ENCODE results near the gene GALNT6.
A peak's percentile ranks its signal among the peaks of the same experiment; 100 is the strongest.
"Not testable (repeated sequence)": the region's sequence is repeated elsewhere in the genome, so short reads cannot be mapped to it uniquely, and the experiment has no call there.

Gene GALNT6

DNA sequence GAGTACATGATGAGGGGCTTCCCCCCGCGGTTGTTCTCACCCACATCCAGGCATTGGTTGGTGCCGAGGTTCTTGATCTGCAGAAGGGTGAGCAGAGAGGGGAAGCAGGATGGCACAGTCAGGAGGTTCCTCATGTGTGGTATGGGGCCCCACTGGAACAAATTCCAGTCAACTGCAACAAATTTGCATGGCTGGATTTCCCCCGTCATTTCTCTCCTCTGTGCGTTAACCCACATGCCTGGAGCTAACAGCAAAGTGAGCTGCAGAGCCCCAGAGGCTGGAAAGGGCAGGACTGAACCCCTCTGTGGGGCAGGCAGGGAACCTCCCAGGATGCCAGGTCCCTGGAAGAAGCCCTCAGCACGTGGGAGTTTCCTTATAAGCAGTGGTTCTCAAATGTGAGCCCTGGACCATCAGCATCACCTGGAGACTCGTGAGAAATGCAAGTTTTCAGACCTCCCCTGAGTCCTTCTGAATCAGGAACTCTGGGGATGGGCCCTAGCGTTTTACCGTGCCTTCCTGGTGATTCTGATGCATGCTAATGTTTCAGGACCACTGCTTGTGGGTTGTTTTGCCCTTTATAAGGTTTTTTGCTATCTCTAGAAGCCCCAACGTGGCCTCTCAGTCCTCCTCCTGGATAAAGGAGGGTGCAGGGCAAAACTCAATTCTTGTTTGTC lies 33.7 kb downstream of the GALNT6 start:
- DNase-seq = no peak

DNA sequence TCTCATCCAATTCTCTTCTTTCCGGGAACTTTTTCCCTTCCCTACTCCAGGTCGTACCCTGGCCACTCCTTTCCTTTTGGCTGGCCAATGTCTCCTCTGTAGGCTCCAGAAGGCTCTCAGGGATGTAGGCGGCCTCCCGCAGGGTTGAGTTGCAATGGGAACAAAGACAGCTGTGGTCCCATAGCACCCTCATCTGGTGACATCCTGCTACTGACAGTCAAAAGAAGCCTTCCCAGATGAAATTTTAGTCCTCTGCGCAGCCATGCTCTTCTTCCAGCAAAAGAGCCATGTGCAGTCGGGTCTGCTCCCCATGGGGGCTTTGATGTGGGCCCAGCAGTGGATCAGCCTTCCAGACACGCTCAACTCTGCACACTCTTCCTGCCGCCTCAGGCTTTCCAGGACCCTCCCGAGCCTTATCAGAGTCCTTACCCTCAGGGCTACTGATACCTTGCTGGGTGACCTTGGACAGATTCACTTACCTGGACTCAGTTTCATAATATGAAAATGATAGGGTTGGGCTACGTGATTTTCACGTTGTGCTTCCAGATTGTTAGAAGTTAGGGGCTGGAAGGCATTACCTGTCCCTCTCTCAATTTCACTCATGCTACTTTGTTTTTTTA lies 39.2 kb downstream of the GALNT6 start:
- DNase-seq = no peak

DNA sequence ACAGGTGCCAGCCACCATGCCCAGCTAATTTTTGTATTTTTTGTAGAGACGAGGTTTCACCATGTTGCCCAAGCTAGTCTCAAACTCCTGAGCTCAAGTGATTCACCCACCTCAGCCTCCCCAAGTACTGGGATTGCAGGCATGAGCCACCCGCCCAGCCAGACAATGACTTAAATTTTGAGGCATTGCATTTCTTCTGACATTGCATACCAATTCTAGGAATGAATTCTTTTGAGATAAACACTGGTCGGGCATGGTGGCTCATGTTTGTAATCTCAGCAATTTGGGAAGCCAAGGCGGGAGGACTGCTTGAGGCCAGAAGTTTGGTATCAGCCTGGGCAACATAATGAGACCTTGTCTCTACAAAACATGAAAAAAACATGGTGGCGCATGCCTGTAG lies 42.2 kb downstream of the GALNT6 start:
- no peak for DNase-seq

DNA sequence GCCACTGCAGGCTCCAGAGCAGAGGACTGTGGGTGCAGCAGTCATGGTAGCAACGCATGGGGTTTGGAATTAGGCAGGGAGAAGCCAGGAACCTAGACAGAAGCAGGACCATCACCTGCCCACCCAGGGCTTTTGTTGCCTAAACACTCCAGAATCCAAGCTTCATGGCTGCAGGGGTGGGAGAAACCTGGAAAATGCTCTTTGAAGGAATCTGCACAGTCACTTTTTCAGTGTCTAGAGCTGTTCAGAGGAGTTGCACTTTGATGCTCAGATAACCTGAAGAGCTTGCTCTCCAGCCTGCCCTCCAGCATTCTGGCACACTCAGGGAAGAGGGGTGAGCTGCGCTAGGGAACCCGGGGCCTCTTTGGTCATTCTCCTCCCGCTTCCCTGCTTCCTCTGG lies 43.1 kb downstream of the GALNT6 start:
- no peak for DNase-seq

DNA sequence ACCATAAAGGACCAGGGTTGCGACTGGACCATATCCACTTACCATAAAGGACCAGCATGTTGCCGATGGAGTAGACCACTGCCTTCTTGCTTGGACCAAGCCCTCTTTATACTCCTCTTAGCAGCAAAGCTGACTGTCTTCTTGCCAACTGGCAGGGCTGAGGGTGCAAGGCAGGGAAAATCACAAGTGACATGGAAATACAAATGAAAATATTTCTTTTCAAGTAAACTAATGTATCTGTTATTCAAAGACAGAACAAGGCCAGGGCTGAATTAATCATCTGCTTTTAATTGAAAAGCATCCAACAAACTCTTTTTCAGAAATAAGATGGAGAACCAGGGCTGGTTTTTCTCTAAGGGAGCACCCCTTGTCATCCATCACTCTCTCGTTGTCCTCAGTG lies 44.6 kb downstream of the GALNT6 start, which contains the start of gene CELA1:
Gene CELA1 (minus strand): TSS at position 99 of the 400 bp plus-strand sequence. CDS start 41 bp downstream, at position 58.
- no peak for DNase-seq

DNA sequence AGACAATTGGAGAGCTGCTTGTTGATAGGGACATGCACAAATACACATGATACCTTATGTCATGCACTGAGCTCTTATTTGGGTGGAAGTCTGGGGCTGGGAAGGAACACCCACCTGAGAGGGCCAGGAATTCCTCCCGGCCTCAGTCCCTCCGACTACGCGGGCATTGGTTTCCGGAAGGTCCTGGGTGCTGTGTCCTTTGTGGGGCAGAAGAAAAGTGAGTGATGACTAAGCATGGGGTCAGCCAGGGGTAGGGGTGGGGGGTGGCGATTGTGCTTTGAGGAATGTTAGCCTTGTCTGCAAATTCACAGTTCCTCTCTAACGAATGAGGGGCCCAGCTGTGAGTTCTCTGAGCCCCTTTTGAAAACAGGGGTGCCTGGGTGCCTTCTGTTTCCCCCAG lies 45.5 kb downstream of the GALNT6 start:
- DNase-seq = no peak

DNA sequence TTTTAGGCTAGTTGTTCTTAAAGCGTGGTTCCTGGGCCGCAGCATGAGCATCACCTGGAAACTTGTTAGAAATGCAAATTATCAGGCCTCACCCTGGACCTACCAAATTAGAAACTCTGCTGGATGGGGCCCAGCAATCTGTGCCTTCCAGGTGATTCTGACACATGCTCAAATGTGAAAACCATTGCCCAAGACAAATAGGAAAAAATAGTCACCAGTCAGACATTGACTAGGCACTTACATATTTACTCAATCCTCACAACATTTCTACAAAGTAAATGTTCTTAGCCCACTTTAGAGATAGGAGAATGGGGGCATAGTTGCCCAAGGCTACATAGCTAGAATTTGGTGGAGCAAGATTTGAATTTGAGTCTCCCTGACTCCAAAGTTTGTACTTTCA lies 48.0 kb downstream of the GALNT6 start:
- DNase-seq = no peak

DNA sequence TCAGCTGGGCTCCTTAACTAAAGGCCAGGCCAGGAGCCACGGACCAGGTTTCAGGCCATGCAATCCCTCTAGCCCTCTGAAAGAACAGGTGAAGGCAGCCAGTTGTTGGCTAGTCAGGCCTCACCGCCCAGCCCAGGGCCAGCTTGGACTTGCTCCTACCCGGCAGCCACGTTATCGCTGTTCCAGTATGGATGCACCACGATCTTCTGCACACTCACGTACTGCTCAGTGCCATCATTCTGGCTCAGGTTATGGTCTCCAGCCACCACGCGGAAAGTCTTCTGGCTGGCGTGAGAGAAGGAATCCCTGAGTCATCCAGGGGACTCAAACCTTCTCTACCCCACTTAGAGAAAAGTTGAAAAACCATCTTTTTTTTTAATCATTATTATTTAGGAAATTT lies 48.8 kb downstream of the GALNT6 start:
- DNase-seq = no peak

DNA sequence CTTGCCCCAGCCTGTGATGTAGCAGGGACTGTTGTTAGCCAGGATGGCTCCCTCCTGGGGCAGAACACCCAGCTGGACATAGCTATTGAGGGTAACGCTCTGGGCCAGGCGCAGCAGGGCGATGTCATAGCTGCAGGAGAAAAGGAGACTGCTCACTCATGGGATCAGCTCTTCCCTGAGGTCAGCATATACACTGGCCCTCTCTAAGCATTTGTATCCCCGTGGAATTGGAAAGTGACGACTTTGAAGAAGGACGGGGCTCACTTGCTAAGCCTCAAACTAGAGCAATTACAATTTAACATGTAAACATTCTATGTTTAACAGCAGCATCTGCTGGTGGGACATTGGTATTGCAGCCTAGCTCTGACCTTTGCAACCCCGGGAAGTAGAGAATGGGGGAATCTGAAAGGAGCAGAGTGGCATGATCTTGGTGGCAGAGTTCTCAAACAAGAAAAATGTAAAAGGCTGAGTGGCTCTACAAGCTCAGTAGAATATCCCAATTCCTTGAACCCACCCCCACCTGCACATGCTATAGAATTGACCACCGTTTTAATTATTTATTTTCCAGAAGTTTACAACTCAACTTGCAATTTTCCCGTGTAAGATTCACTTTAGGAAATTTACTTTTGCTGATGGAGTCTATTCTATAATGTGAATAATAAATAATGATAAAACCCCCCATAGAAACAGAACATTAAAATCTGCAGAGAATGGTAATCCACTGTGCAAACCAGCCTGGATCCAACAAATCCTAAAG lies 49.8 kb downstream of the GALNT6 start:
- DNase-seq = peak; percentile 19

DNA sequence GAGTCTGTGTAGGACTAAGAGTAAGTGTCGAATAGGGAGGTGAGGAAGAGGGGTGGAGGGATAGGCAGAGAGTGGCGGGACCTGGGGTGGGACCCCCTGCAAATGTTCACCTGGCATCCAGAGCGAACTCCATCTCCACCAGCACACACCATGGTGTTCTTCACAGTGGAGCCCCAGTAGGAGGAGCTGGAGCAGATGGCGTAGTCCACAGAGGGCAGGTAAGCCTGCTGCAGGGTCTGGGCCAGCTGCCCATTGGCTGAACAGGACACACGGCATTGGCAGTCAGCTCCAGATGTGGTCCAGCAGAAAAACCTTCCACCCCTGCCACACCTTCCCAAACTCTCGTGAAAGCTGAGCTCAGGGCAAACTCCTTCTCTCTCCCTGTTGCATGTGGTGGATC lies 51.5 kb downstream of the GALNT6 start:
- no peak for DNase-seq

DNA sequence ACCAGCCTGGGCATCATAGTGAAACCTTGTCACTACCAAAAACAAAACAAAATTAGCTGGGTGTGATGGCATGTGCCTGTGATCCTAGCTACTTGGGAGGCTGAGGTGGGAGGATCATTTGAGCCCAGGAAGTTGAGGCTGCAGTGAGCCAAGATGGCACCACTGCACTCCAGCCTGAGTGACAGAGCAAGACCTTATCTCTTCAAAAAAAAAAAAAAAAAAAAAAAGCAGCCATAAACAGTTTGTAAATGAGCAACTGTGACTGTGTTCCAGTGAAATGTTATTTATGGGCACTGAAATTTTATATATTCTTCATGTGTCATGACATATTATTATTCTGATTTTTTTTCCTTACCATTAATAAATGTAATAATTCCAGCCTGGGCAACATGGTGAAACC lies 53.9 kb downstream of the GALNT6 start:
- not testable (repeated sequence) for DNase-seq

DNA sequence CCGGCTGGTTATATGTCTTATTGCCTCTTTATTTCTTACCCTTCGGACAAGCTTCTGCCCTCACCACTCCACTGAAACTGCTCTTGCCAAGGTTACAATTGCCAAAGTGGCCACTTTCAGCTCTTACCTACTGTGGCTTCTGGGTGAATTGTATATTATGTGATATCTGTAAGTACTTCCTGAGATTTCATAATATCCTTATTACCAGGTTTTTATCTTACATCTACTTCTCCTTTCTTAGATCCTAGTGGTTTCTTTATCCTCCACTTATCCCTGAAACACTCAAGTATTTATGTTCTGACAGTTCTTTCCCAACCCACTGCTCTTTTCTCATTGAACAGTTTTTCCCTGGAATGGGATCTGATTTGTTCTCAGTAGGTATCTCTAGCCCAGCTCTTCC lies 55.3 kb downstream of the GALNT6 start:
- no peak for DNase-seq

DNA sequence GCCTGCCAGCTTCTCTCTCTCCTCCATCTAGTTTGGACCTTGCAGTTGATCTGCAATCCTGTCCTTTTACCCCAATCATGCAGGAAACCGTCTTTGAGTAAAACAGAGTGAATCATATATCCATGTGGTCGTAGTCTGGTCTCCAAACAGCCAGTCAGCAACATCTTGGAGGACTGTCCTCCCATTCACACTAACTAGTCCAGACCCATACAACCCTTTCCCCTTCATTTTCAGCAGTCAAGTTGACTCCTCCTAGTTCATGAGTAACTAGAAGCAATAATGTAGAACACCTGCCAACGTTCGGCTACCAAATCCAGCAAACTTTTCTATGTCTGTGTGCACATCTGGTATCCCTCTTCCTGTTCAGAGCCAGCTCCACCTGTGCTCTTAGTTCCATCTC lies 56.4 kb downstream of the GALNT6 start:
- no peak for DNase-seq

DNA sequence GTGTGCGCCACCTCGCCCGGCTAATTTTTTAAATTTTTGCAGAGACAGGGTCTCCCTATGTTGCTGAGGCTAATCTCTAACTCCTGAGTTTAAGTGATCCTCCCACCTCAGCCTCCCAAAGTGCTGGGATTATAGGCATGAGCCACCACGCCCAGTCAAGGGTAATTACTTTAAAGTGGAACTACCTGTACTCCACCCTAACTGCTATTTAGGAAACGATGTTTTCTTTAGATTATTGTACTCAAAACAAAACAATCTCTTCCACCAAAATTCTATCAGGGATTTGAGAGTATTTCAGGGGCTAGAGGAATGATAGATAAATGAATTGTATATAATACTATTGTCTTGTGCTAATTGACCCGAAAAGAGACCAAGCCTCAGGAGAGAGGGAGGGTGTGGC lies 57.7 kb downstream of the GALNT6 start:
- DNase-seq = no peak

DNA sequence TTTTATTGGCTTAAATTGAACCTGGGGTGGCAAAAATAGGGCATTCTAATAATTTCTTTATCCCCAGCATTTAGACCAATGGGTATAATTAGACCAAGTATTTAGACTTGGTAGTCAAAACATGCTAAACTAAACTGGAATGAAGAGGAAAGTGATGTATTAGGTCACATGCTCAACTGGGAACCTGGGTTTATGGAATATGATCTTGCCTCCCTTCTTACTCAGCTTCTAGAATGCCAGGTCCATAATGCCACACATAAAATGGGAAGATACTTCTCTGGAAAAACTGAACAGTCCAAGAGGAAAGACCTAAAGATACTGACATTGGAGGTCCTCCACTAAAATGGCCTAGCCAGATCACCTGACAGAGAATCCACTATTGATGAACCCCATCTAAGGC lies 61.0 kb downstream of the GALNT6 start:
- DNase-seq = no peak

DNA sequence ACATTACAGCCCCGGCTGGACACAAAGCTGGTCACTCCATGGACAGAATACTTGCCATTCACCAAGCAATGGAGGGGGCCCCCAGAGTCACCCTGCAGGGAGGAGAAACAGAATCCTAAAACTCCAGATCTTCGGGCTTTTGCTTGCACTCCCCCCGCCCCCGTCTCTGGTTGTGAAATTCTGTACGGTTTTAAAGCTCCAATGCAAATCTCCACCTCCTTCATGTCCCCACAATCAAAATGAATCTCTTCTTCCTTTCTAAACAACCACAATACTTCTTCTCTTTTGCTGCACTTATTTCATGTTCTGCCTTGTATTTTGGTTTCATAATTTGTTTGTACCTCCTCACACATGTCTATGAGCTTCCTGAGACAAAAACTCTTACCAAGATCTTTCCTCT lies 61.5 kb downstream of the GALNT6 start:
- DNase-seq = no peak

DNA sequence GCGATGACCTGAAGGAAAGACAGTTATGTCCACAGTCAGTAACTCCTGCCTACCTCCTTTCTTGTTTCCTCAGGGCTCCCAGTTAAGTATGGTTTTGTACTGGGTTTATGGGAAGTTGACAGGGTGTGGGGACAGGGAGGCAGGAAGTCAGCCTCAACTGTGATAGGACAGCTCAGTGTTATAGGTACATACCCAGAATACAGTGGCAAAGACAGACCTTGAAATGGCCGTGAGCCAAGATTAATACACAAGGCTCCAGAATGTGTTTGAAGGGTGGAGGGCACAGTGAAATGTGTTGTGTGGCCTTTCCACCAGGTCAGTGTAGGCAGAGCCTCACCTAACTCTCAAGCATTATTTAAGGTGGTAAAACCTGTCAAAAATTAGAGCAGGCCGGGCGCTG lies 62.6 kb downstream of the GALNT6 start:
- no peak for DNase-seq

DNA sequence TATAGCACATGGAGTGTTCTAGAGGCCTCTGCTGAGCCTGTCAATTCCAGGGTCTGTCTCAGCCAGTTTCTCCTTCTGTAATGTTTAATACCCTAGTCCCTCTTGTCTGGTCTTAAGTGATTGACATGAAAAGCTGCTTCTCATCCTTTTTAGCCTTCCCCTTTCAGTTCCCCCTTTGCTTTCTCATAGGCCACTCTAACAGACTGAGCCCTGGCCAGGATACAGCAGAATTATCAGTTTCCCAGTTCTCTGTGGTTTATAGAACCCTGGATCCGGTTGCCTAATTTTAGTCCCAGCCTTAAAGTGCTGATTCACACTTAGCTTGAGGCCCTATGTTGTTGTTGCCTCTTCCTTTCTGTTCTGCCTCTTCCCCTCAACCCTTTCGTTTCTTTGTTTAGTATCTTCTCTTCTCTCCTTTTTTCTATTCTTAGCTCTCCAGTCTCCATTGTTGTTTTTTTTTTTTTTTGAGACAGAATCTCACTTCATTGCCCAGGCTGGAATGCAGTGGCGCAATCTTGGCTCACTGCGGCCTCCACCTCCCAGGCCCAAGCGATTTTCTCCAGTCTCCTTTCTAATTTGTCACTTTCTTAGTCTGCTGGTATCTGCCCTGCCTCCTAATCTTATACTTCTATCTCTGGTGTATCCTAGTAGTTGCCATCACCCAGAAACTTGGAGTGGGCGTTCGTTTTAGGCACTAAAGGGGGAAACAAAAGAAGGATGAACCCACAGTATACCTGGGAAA lies 64.3 kb downstream of the GALNT6 start:
- no peak for DNase-seq

DNA sequence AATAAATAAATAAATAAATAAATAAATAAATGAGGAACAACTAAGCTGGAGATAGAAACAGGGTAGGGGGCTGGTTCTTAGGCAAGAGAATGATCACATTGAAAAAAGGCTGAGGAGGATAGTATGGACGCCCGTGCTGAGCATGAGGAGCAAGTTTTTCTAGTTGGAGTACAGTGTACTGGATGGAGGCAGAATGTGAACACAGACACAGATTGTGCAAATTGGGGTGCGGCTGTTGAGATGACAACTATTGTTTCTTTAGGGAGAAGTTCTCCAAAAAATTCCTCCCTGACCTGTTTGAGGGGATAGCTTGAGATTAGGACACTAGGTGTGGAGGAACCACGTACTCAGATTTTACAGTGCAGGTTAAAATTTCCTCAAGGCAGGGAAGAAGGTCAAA lies 66.3 kb downstream of the GALNT6 start:
- no peak for DNase-seq

DNA sequence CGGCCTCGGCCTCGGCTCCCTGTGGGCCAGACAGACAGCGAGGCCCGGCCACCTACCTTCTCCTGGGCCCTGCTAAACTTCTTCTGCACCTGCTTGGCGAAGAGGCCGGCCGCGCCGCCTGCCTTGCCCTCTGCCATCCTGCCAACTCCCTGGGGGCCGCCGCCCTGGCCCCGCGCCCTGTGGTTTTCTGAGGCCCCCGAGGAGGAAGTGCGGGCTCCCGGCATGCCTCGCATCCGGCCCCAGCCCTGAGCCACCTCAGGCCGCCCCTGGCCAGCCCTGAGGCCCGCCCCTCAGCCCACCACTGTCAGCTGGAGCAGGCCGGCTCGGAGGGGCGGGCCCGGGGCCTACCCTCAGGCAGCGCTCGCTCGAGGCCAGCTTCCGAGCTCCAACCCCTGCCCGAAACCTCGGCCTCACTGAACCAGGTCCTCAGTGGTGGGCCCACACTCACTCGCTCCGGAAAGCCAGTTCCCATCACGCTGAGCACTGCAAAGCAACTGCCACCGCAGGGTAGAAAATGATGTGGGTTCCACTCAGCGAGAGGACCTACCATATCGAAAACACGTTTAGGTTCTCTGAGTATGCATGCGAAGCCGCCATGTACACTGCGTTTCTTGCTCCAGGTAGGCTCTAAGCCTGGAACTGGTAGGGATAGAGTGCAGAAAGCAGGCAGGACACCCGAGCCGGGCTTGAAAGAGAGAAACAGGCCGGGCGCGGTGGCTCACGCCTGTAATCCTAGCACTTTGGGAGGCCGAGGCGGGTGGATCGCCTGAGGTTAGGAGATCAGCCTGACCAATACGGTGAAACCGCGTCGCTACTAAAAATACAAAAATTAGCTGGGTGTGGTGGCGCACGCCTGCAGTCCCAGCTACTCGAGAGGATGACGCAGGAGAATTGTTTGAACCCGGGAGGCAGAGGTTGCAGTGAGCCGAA lies 67.0 kb downstream of the GALNT6 start, which contains the start of gene BIN2:
Gene BIN2 (minus strand): TSS at position 209 of the 930 bp plus-strand sequence. CDS start 72 bp downstream, at position 137.
- no peak for DNase-seq

DNA sequence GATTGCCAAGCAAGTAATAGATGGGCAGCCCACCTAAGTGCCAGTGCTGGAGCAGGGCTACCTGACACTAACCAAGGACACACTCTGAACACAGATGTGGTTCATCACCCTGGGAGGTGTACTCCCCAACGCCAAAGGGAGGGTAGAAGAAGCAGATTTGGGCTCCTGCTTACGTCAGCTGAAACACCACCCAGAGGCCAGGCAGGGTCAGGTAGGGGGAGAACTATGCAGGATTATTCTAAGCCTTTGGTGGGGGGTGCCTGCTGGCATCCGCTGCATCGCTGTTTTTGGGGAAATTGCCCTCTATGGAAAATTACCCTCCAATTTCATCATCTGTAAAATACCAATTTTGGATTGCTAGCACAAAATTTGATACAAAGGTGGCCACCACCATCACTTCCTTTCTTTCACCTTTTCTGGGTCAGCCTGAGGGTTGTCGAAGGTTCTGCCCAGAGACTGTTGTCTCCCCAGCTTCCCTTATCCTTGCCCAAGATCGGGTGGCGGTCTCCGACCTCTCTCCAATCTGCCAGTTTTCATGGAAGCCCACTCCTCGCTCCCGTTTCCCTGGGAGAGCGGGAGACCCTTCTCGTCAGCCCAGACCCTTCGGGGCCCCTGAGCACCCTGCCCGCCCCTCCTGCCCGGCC lies 67.8 kb downstream of the GALNT6 start:
- DNase-seq = no peak

DNA sequence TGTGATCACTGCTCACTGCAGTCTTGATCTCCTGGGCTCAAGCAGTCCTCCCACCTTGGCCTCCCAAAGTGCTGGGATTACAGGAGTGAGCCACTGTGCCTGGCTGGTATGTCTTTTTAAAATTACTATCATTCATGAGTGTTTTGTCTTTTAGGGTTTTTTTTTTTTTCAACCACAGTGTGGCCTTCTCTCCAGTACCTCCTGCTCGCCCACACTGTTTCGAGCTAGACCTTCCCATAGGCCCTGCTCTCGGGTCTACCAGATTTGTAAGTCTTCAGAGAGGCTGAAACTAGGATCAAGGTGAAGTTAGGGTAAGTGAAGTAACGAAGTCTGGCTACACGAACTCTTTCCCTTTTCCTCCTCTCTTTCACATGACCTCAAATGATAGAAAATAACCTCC lies 68.8 kb downstream of the GALNT6 start:
- no peak for DNase-seq
